BLaER1 (cell line): ENCODE measurements around the gene MAN2C1.
A peak's percentile ranks its signal among the peaks of the same experiment; 100 is the strongest.

Experiments
- H3K27ac ChIP-seq: shearing (Covaris generic); formaldehyde crosslinking; 2 replicates; pipeline ENCODE4 v1.8.1; 2022
- H3K27me3 ChIP-seq: shearing (Covaris generic); formaldehyde crosslinking; 2 replicates; pipeline ENCODE4 v1.8.1; 2022
- H3K36me3 ChIP-seq: shearing (Covaris generic); formaldehyde crosslinking; 2 replicates; pipeline ENCODE4 v1.8.1; 2022
- H3K4me1 ChIP-seq: shearing (Covaris generic); formaldehyde crosslinking; 2 replicates; pipeline ENCODE4 v1.8.1; 2022
- H3K4me2 ChIP-seq: shearing (Covaris generic); formaldehyde crosslinking; 2 replicates; pipeline ENCODE4 v1.8.1; 2022
- H3K4me3 ChIP-seq: shearing (Covaris generic); formaldehyde crosslinking; 2 replicates; pipeline ENCODE4 v1.8.1; 2022
- H3K9ac ChIP-seq: shearing (Covaris generic); formaldehyde crosslinking; 2 replicates; pipeline ENCODE4 v1.8.1; 2022
- H3K9me3 ChIP-seq: shearing (Covaris generic); formaldehyde crosslinking; 2 replicates; pipeline ENCODE4 v1.8.1; 2022
- H4K20me1 ChIP-seq: shearing (Covaris generic); formaldehyde crosslinking; 2 replicates; pipeline ENCODE4 v1.8.1; 2022
- Cebpa-rat ChIP-seq: shearing (Covaris generic); IDR thresholded peaks from 2 replicates; pipeline ENCODE4 v1.8.1; 2022

MAN2C1 gene

DNA sequence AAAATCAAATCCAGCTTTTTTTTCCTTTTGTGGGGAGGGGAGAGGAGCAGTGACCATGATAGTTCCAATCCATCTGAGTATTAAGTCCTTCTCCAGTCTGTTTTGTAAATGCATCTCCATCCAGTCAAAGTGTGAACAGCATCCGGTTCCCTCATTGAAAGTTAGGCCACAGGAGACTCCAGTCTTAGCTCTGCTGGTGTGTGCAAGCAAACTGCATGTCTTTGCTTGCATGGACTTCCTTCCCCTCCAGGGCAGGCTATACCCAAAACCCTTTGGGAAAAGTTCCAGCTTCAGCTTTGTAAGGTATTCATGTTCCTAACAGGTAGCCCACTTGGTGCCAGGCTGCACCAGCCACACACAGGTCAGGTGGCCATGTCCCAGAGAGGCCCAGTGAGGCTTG lies 3.1 kb upstream of the MAN2C1 start:
- H3K27me3 ChIP-seq: no peaks in the 10 kb centered on the region
- peaks cover 39% of the 10 kb centered on the region for H4K20me1 ChIP-seq
- H3K4me3 ChIP-seq: no peak overlapping the region
- no peak overlapping the region for H3K27ac ChIP-seq
- no peak overlapping the region for H3K4me2 ChIP-seq
- TF ChIP-seq Cebpa-rat: no peak
- H3K9ac ChIP-seq: no peak overlapping the region
- peaks cover 77% of the 10 kb centered on the region for H3K36me3 ChIP-seq
- no peaks in the 10 kb centered on the region for H3K9me3 ChIP-seq
- H3K4me1 ChIP-seq: peaks cover 31% of the 10 kb centered on the region

DNA sequence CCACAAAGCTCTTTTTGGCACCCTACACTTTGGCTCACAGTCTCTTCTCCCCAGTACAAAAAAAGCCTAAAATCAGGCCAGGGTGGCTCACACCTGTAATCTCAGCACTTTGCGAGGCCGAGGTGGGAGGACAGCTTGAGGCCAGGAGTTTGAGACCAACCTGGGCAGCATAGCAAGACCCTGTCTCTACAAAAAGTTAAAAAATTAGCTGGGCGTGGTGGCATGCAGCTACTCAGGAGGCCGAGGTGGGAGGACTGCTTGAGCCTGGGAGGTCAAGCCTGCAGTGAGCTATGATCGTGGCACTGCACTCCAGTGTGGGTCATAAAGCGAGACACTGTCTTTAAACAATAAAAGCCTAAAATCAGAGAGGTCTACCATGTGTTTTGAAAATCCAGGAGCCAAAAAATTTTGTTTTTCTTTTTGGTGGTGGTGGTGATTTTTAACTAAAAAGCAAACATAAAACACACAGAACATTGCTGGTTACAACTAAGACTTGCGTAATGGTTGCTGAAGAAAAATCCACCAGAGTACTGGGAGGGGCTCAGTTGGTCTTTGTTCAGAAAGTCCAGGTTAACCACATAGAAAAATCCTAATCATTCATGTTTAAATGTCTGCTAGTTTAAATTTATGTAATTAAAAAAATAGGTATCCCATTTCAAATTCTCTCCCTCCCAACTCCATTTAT lies 1.6 kb upstream of the MAN2C1 start:
- H3K27ac ChIP-seq: no peak overlapping the region
- no peaks in the 10 kb centered on the region for H3K27me3 ChIP-seq
- H3K36me3 ChIP-seq: peaks cover 77% of the 10 kb centered on the region
- H3K9ac ChIP-seq: peak overlapping the region; percentile 96; the same call in 1 of the 2 replicates
- peaks cover 35% of the 10 kb centered on the region for H4K20me1 ChIP-seq
- H3K4me3 ChIP-seq: no peak overlapping the region
- no peak overlapping the region for H3K4me2 ChIP-seq
- TF ChIP-seq Cebpa-rat: no peak
- peaks cover 35% of the 10 kb centered on the region for H3K4me1 ChIP-seq
- no peaks in the 10 kb centered on the region for H3K9me3 ChIP-seq

DNA sequence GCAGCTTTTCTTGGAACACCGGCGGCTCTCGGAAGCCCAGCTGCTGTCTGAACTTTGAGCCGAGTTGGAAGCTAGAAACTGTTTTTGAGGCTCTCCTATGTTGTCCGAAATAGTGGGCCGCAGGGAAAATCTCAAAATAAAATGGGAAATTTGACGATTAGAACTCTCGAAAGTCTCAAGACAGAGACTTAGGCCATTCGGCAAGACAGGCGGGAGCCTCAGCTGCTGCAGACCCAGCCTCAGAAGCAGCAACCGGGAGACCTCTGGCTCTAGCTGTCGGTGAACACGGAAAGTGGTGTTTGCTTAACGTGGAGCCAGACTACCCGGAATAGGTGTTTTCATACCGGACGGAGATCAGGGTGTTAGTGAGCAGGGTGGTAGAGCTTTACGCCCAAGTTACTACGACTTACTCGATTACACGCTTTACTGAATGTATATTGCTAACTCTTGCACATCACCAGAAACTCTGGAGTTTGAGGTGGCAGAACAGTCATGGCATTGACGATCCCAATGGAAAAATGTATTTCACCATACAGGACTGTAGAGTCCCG lies 357 bp upstream of the MAN2C1 start:
- Histone ChIP-seq H3K36me3 (peaks cover 77% of the 10 kb centered on the region), H3K27me3 (no peaks in the 10 kb centered on the region), H3K9ac (peak overlapping the region; percentile 96), H3K4me2 (peak overlapping the region; percentile 92), H3K4me3 (peak overlapping the region; percentile 97), H4K20me1 (peaks cover 29% of the 10 kb centered on the region), H3K27ac (peak overlapping the region; percentile 99), H3K4me1 (peaks cover 41% of the 10 kb centered on the region), H3K9me3 (no peaks in the 10 kb centered on the region)
- TF ChIP-seq Cebpa-rat: no peak

DNA sequence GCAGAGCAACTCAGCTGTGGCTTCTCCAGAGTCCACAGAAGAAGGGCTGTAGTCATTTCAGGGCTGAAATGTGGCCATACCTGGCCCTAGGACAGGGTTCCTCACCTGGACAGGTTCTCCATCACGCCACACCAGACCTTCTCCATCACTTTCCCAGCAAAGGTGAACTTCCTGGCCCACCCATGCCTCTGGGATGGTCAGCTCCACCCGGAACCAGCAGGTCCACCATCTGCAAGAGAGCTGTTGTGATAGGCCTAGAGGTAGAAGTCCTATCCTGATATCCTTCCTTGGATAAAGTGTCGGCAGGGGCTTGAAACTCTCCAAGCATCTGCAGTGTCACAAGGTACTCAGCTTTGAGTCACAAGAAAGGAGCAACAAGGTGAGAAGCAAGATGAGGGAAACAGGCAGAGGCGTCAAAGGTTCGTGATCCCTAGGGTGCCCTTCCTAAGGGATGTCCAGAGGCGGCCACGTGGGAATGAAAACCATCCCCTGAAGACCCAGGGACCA lies 948 bp downstream of the MAN2C1 start:
- Histone ChIP-seq H3K36me3 (peaks cover 66% of the 10 kb centered on the region), H3K4me3 (peak overlapping the region; percentile 97), H3K4me1 (peaks cover 54% of the 10 kb centered on the region), H4K20me1 (peaks cover 22% of the 10 kb centered on the region), H3K4me2 (peak overlapping the region; percentile 92), H3K9ac (peak overlapping the region; percentile 96), H3K27ac (peak overlapping the region; percentile 99), H3K27me3 (no peaks in the 10 kb centered on the region), H3K9me3 (no peaks in the 10 kb centered on the region)
- no peak for TF ChIP-seq Cebpa-rat

DNA sequence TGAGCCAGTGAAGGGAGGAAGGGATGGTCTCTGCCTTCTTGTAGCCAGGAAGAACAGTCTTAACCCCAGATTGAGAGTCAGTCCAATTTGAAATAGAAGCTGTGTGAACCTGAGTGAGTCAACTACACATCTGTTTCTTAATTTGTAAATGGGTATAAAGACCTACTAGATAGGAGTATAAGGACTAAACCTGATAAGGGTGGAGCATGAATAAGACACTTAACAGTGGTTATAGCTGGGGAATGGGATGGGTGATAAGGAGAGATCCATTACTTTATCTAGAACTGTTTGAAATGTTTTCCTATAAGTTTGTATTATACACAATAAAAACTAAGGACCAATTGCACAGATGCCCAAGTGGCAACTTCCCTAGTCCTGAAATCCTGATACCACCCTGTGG lies 1.4 kb downstream of the MAN2C1 start:
- H3K9ac ChIP-seq: no peak overlapping the region
- H3K4me3 ChIP-seq: no peak overlapping the region
- no peaks in the 10 kb centered on the region for H3K27me3 ChIP-seq
- H3K9me3 ChIP-seq: no peaks in the 10 kb centered on the region
- H3K36me3 ChIP-seq: peaks cover 64% of the 10 kb centered on the region
- no peak overlapping the region for H3K27ac ChIP-seq
- peaks cover 22% of the 10 kb centered on the region for H4K20me1 ChIP-seq
- TF ChIP-seq Cebpa-rat: no peak
- H3K4me2 ChIP-seq: peak overlapping the region; percentile 92
- peaks cover 58% of the 10 kb centered on the region for H3K4me1 ChIP-seq

DNA sequence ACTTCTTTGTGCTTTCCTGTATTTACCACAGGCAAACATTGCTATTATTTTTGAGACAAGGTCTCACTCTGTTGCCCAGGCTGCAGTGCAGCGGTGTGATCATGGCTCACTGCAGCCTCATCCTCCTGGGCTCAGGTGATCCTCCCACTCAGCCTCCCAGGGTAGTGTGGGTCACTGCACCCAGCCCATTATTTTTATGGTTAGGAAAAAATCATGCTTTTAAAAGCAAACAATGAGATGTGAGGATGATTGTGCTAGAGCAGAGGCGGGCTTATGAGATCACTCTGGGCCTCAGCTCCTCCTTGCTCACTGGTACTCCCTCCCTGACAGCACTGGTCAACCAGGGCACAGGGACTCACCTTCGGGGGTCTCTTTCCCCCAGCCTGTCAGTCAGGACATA lies 2.2 kb downstream of the MAN2C1 start:
- peaks cover 55% of the 10 kb centered on the region for H3K4me1 ChIP-seq
- H3K4me3 ChIP-seq: no peak overlapping the region
- no peak overlapping the region for H3K9ac ChIP-seq
- H3K27ac ChIP-seq: no peak overlapping the region
- H3K27me3 ChIP-seq: no peaks in the 10 kb centered on the region
- no peak for TF ChIP-seq Cebpa-rat
- H4K20me1 ChIP-seq: peaks cover 15% of the 10 kb centered on the region; the same call in 1 of the 2 replicates
- H3K4me2 ChIP-seq: no peak overlapping the region
- H3K9me3 ChIP-seq: no peaks in the 10 kb centered on the region
- peaks cover 64% of the 10 kb centered on the region for H3K36me3 ChIP-seq

DNA sequence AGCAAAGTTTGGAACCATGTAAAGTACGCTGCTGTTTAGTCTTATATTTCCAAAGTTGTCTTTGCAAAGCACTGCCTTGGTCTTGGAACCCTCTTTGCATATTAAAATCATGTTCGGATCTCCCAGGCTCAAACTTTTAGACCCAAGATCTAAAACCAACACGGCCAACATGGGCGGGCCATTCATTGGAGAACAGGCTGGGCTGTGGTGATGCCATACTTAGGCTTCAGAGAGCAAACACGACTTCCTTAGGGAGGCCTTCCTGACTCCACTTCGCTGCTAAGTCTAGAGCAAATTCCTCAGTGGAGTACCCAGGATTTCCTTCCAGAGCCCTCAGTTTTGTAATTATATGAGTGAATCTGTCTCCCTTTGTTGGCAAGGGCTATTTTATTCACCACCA lies 3.5 kb downstream of the MAN2C1 start:
- peaks cover 12% of the 10 kb centered on the region for H4K20me1 ChIP-seq
- H3K27ac ChIP-seq: no peak overlapping the region
- no peak for TF ChIP-seq Cebpa-rat
- H3K9me3 ChIP-seq: no peaks in the 10 kb centered on the region
- no peak overlapping the region for H3K4me3 ChIP-seq
- no peak overlapping the region for H3K9ac ChIP-seq
- H3K4me2 ChIP-seq: no peak overlapping the region
- peaks cover 52% of the 10 kb centered on the region for H3K4me1 ChIP-seq
- no peaks in the 10 kb centered on the region for H3K27me3 ChIP-seq
- peaks cover 64% of the 10 kb centered on the region for H3K36me3 ChIP-seq

DNA sequence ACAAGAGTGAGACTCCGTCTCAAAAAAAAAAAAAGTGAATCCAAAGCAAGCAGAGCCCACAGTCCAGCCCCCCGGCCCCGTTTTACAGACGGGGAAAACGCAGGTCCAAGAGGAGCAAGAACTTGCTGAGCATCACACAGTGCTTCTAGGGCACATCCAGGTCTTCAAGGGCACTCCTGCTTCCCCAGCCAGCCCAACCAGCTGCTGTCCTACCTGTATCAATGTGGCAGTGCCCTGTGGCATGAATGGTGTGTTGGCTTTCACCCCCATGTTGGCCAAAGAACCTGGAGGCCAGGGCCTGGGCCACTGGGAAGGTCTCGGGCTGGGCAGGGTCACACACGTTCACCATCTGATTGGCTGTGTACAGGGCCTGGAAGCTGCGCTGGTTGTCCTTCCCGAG lies 4.6 kb downstream of the MAN2C1 start:
- H3K27ac ChIP-seq: no peak overlapping the region
- H3K4me3 ChIP-seq: no peak overlapping the region
- TF ChIP-seq Cebpa-rat: no peak
- peaks cover 12% of the 10 kb centered on the region for H4K20me1 ChIP-seq
- no peak overlapping the region for H3K9ac ChIP-seq
- no peaks in the 10 kb centered on the region for H3K9me3 ChIP-seq
- no peaks in the 10 kb centered on the region for H3K27me3 ChIP-seq
- no peak overlapping the region for H3K4me2 ChIP-seq
- peaks cover 42% of the 10 kb centered on the region for H3K4me1 ChIP-seq
- peaks cover 69% of the 10 kb centered on the region for H3K36me3 ChIP-seq

DNA sequence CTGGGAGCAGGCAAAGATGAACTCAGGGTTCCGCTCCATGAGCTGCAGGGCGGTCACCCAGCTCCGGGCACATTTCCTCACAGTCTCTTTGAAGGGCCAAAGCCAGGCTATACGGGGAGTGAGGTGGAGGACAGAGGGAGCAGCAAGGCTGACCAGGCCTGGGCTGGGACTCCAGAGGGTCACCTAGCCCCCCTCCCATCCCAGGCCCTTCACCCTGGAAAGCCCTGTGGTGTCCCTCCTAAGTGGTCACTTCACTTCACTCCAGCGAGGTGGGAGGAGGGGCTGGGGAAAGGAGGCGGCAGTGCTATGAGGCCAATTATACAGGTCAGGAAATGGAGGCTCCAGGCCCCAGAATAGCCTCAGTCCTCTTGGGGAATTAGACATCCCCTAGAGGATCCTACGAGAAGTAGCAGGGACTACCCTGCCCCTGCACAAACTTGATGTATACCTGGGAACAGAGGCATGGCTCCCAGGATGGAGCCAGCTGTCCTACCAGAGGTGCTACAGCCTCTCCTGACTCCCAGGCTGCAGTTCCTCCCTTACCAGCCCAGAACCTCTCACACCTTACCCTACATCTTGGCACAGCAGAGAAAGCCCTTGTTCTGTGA lies 5.7 kb downstream of the MAN2C1 start:
- H3K4me3 ChIP-seq: peak overlapping the region; percentile 38; the same call in 1 of the 2 replicates
- H3K4me1 ChIP-seq: peaks cover 40% of the 10 kb centered on the region
- H3K36me3 ChIP-seq: peaks cover 79% of the 10 kb centered on the region
- peak overlapping the region; percentile 78 for H3K27ac ChIP-seq
- peak overlapping the region; percentile 87 for H3K4me2 ChIP-seq
- no peak for TF ChIP-seq Cebpa-rat
- no peaks in the 10 kb centered on the region for H3K9me3 ChIP-seq
- H3K27me3 ChIP-seq: no peaks in the 10 kb centered on the region
- peak overlapping the region; percentile 66 for H3K9ac ChIP-seq
- peaks cover 12% of the 10 kb centered on the region for H4K20me1 ChIP-seq

DNA sequence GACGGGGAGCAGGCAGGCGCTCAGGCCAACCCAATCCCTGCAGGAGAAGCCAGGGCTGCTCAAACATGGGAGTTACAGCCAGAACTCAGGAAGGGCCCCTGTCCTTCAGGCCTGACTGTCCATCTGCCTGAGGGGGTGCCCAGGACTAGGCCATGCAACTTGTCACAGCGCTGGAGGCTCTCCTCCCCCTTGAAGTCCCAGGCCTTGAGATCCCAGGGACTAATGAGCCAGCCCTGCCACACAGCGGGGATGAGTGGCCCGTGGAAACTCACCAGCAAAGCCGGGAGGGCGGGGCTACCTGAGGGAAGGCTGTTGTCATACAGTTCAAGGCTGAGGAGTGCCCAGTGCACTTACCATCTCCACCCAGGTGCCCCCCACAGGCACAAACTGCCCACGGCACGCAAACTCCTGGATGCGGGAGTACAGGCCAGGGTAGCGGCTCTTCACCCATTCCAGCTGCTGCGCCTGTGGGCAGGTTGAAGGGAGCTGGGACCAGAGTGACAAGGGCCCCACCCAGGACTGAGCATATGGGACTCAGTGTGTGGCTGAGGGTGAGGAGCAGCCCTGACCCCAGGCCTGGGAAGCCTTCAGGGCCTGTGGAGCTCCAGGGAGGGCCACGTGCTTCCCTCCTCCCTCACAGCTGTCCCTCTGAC lies 6.3 kb downstream of the MAN2C1 start:
- no peak for TF ChIP-seq Cebpa-rat
- peak overlapping the region; percentile 78 for H3K27ac ChIP-seq
- H3K4me1 ChIP-seq: peaks cover 34% of the 10 kb centered on the region
- peaks cover 6% of the 10 kb centered on the region for H4K20me1 ChIP-seq
- no peaks in the 10 kb centered on the region for H3K27me3 ChIP-seq
- H3K9me3 ChIP-seq: no peaks in the 10 kb centered on the region
- peaks cover 81% of the 10 kb centered on the region for H3K36me3 ChIP-seq
- H3K4me2 ChIP-seq: peak overlapping the region; percentile 87
- peak overlapping the region; percentile 38; the same call in 1 of the 2 replicates for H3K4me3 ChIP-seq
- H3K9ac ChIP-seq: peak overlapping the region; percentile 66
